SK-N-SH (cell line): ENCODE data around the gene ASS1. TPM values are rescaled to one million over a fixed set of nuclear protein-coding genes. Genes with fewer than 3 reads are reported as not detected.

ENCODE experiments used
- CTCF ChIA-PET: fragments of 300-600, 350-600 bp; formaldehyde crosslinking; extraction: SDS; loops from one replicate; lab custom pipeline; 2021; lab: Yijun Ruan, JAX
- POLR2A ChIA-PET: fragments of 350-600 bp; sonication (Branson Sonifier 250); formaldehyde crosslinking; extraction: SDS; loops from one replicate; lab custom pipeline; 2020; ENCODE audit warnings: antibody characterized with exemption, inconsistent platforms; lab: Yijun Ruan, JAX
- DNase-seq: peaks from one replicate; pipeline ENCODE4 v3.0.0; 2012
- H2AFZ ChIP-seq: fragments of 200-600 bp; sonication (generic); 2 replicates; pipeline ENCODE4 v1.8.1; 2016; ENCODE audit warnings: antibody characterized with exemption, mild to moderate bottlenecking, low read depth
- H3F3A ChIP-seq: fragments of 200-600 bp; sonication (generic); replicated peaks from 2 replicates; pipeline ENCODE3; 2016; ENCODE audit warnings: antibody characterized with exemption, mild to moderate bottlenecking; ENCODE audit not compliant: insufficient read depth
- H3K27ac ChIP-seq, 2 experiments: fragments of 200-500 bp in 1 of 2; fragments of 200-600 bp in 1 of 2; sonication (Bioruptor generic) in 1 of 2; sonication (generic), shearing (Covaris generic) in 1 of 2; 2 replicates each; pipeline versions ENCODE4 v1.5.1 to v1.6.1; 2014 to 2016; ENCODE audit warnings: low read depth in 2 of 2, inconsistent platforms in 1 of 2, low read length in 1 of 2, mild to moderate bottlenecking in 1 of 2, mixed read lengths in 1 of 2
- H3K27me3 ChIP-seq: fragments of 200-600 bp; sonication (generic), shearing (Covaris generic); 2 replicates; pipeline ENCODE4 v1.6.1; 2016; ENCODE audit warnings: mixed run types; ENCODE audit not compliant: insufficient read depth
- H3K36me3 ChIP-seq, 2 experiments: fragments of 200-500 bp in 1 of 2; fragments of 200-600 bp in 1 of 2; sonication (Bioruptor generic) in 1 of 2; sonication (generic) in 1 of 2; replicated peaks in 1 of 2; 2 replicates each; pipeline versions ENCODE3 to v1.5.1; 2014 to 2016; ENCODE audit warnings: low read length in 1 of 2, mild to moderate bottlenecking in 1 of 2; ENCODE audit not compliant: insufficient read depth in 2 of 2, control insufficient read depth in 1 of 2
- H3K4me1 ChIP-seq, 2 experiments: fragments of 200-500 bp in 1 of 2; fragments of 200-600 bp in 1 of 2; sonication (Bioruptor generic) in 1 of 2; sonication (generic), shearing (Covaris generic) in 1 of 2; 2 replicates each; pipeline versions ENCODE4 v1.5.1 to v1.6.1; 2014 to 2016; ENCODE audit warnings: low read depth in 1 of 2, low read length in 1 of 2, mixed run types in 1 of 2; ENCODE audit not compliant: insufficient read depth in 2 of 2, control insufficient read depth in 1 of 2
- H3K4me2 ChIP-seq: fragments of 200-600 bp; sonication (generic), shearing (Covaris generic); 2 replicates; pipeline ENCODE4 v1.6.1; 2017; ENCODE audit warnings: mixed run types
- H3K4me3 ChIP-seq, 2 experiments: fragments of 200-500 bp in 1 of 2; fragments of 200-600 bp in 1 of 2; sonication (Bioruptor generic) in 1 of 2; sonication (generic), shearing (Covaris generic) in 1 of 2; 2 replicates each; pipeline versions ENCODE4 v1.5.1 to v1.8.1; 2014 to 2016; ENCODE audit warnings: low read depth in 2 of 2, inconsistent platforms in 1 of 2, low read length in 1 of 2, mild to moderate bottlenecking in 1 of 2, mixed read lengths in 1 of 2, moderate library complexity in 1 of 2
- H3K79me2 ChIP-seq: fragments of 200-600 bp; sonication (generic); 2 replicates; pipeline ENCODE4 v1.8.1; 2017; ENCODE audit warnings: mild to moderate bottlenecking; ENCODE audit not compliant: insufficient read depth
- H3K9ac ChIP-seq: fragments of 200-600 bp; sonication (generic); 2 replicates; pipeline ENCODE4 v1.6.1; 2017; ENCODE audit warnings: mixed run types
- H3K9me2 ChIP-seq: fragments of 200-600 bp; sonication (generic); 2 replicates; pipeline ENCODE4 v1.6.1; 2017; ENCODE audit warnings: mixed run types
- H3K9me3 ChIP-seq: fragments of 200-600 bp; sonication (generic); 2 replicates; pipeline ENCODE4 v1.6.1; 2017; ENCODE audit warnings: mixed run types, mild to moderate bottlenecking, moderate library complexity
- H4K20me1 ChIP-seq: fragments of 200-600 bp; sonication (generic); 2 replicates; pipeline ENCODE4 v1.6.1; 2017; ENCODE audit warnings: mild to moderate bottlenecking, mixed run types; ENCODE audit not compliant: insufficient read depth
- ELF1 ChIP-seq: IDR thresholded peaks from 2 replicates; pipeline ENCODE4 v1.4.0; 2012
- EP300 ChIP-seq, 2 experiments: IDR thresholded peaks; 2 replicates each; pipeline versions ENCODE4 v1.4.0 to v1.6.1; 2012; ENCODE audit warnings: borderline replicate concordance in 1 of 2, low read depth in 1 of 2, low read length in 1 of 2
- EZH2phosphoT487 ChIP-seq: fragments of 200-600 bp; sonication (generic); IDR thresholded peaks from 2 replicates; pipeline ENCODE4 v1.6.1; 2017; ENCODE audit warnings: low read depth, mixed run types, mild to moderate bottlenecking, antibody characterized with exemption, moderate library complexity, borderline replicate concordance
- FOXM1 ChIP-seq: IDR thresholded peaks from 2 replicates; pipeline ENCODE4 v1.4.0; 2012; ENCODE audit warnings: low read depth, mild to moderate bottlenecking
- GABPA ChIP-seq: IDR thresholded peaks from 2 replicates; pipeline ENCODE4 v1.4.0; 2012; ENCODE audit warnings: low read depth, mild to moderate bottlenecking
- GATA2 ChIP-seq: sonication (generic); formaldehyde crosslinking; IDR thresholded peaks from 2 replicates; pipeline ENCODE4 v1.5.0; 2020; ENCODE audit warnings: mild to moderate bottlenecking, missing genetic modification reagents
- JUND ChIP-seq: IDR thresholded peaks from 2 replicates; pipeline ENCODE4 v1.4.0; 2012
- MEF2A ChIP-seq: IDR thresholded peaks from 2 replicates; pipeline ENCODE4 v1.4.0; 2012; ENCODE audit warnings: low read depth, borderline replicate concordance
- MXI1 ChIP-seq: IDR thresholded peaks from 2 replicates; pipeline ENCODE4 v1.6.1; 2012; ENCODE audit warnings: mild to moderate bottlenecking, low read depth, low read length, improper control_type of control experiment
- NFIC ChIP-seq: IDR thresholded peaks from 2 replicates; pipeline ENCODE4 v1.4.0; 2012; ENCODE audit warnings: borderline replicate concordance
- RAD21 ChIP-seq: IDR thresholded peaks from 2 replicates; pipeline ENCODE4 v1.6.1; 2012; ENCODE audit warnings: mild to moderate bottlenecking, low read length
- RCOR1 ChIP-seq: fragments of 150-350 bp; IDR thresholded peaks from 2 replicates; pipeline ENCODE4 v1.6.1; 2017; ENCODE audit warnings: antibody characterized with exemption, low read length
- RXRA ChIP-seq: IDR thresholded peaks from 2 replicates; pipeline ENCODE4 v1.4.0; 2012; ENCODE audit warnings: low read depth, mild to moderate bottlenecking, borderline replicate concordance
- SMC3 ChIP-seq: IDR thresholded peaks from 2 replicates; pipeline ENCODE4 v1.6.1; 2012; ENCODE audit warnings: low read depth, low read length, improper control_type of control experiment
- TAF1 ChIP-seq: IDR thresholded peaks from 2 replicates; pipeline ENCODE4 v1.6.1; 2012; ENCODE audit warnings: low read depth, mild to moderate bottlenecking, low read length, moderate library complexity, borderline replicate concordance
- TCF12 ChIP-seq: IDR thresholded peaks from 2 replicates; pipeline ENCODE4 v1.4.0; 2012
- TEAD4 ChIP-seq: IDR thresholded peaks from 2 replicates; pipeline ENCODE4 v1.4.0; 2012; ENCODE audit warnings: mild to moderate bottlenecking, borderline replicate concordance; ENCODE audit not compliant: insufficient read depth
- YY1 ChIP-seq: IDR thresholded peaks from 2 replicates; pipeline ENCODE4 v1.4.0; 2012; ENCODE audit warnings: low read depth, mild to moderate bottlenecking
- WGBS: methylation state at CpG from one replicate; pipeline ENCODE4 v1.1.6; 2017; ENCODE audit warnings: low lambda C conversion rate; 5-methylcytosine and 5-hydroxymethylcytosine counted together
- polyA plus RNA-seq, 3 experiments: library from polyadenylated mRNA; depleted of rRNA; stranded (reverse); fragments of >200 nt; gene quantifications; 2 replicates each; pipeline ENCODE4 v1.2.3, GENCODE V29; 2012
- TF ChIP-seq, protein P1 (sequence below): fragments of 150-350 bp; IDR thresholded peaks from 2 replicates; pipeline ENCODE4 v1.6.1; 2016; ENCODE audit warnings: mild to moderate bottlenecking, low read depth, low read length
- TF ChIP-seq, protein P2 (sequence below): IDR thresholded peaks from 2 replicates; pipeline ENCODE4 v1.4.0; 2012; ENCODE audit warnings: low read depth, borderline replicate concordance
- TF ChIP-seq, protein P3 (sequence below): IDR thresholded peaks from 2 replicates; pipeline ENCODE4 v1.4.0; 2012; ENCODE audit warnings: low read depth
- TF ChIP-seq, protein P4 (sequence below): fragments of 200-600 bp; sonication (generic); IDR thresholded peaks from 2 replicates; pipeline ENCODE4 v1.6.1; 2017; ENCODE audit warnings: antibody characterized with exemption, mild to moderate bottlenecking, moderate library complexity

Gene ASS1
- polyA plus RNA-seq, 1 of the 3 experiments (the other 2 are of a cell fraction) = 0.59 TPM

DNA sequence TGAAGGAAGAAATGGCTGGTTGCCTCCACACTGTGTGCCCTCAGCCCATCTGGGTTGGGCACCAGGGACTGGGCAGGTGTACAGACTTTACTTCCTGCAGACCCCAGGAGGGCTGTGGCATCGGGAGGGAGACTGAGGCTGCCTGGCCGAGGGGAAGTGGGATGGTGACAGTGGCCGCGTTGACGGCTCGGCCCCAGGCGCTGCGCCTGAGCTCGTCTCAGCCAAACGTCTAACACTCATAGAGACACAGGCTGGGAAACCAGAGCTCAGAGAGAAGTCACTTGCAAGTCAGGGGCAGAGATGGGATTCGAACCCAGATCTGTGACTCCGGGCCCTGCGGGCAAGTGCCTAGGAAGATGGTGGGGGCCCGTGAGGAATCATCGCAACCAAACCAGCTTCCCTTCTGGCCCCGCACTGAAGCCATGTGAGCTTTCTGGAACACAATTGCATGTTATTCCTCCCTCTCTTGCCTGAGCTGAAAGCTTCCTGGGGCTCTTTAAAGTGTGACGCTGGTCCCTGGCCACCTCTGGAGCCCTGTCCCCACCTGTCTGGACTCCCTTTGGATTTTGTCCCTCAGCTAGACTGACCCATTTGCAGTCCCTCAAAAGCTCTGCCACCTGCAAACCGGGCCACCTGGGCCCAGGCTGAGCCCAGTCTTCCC is 81.6 kb downstream of the ASS1 start:
- Histone ChIP-seq H3K9ac (no peak overlapping the region), H4K20me1 (no peaks in the 10 kb centered on the region), H3K27me3 (no peaks in the 10 kb centered on the region), H3K9me3 (no peaks in the 10 kb centered on the region), H3K4me3 (no peak overlapping the region), H3K27ac (no peak overlapping the region), H3K4me2 (no peak overlapping the region), H3K9me2 (no peaks in the 10 kb centered on the region), H3K36me3 (no peaks in the 10 kb centered on the region), H3K4me1 (no peaks in the 10 kb centered on the region; a peak in 1 of 4 replicates), H3K79me2 (no peaks in the 10 kb centered on the region), H3F3A (no peaks in the 10 kb centered on the region), H2AFZ (no peak overlapping the region)
- WGBS = 72% methylated on average over 15 of the region's 18 CpGs
- ChIA-PET POLR2A (no interaction called here), CTCF (no interaction called here)
- DNase-seq = peak; percentile 4
- TF ChIP-seq, protein P1, sequence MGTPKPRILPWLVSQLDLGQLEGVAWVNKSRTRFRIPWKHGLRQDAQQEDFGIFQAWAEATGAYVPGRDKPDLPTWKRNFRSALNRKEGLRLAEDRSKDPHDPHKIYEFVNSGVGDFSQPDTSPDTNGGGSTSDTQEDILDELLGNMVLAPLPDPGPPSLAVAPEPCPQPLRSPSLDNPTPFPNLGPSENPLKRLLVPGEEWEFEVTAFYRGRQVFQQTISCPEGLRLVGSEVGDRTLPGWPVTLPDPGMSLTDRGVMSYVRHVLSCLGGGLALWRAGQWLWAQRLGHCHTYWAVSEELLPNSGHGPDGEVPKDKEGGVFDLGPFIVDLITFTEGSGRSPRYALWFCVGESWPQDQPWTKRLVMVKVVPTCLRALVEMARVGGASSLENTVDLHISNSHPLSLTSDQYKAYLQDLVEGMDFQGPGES = no peak
- TF ChIP-seq JUND = no peak
- TF ChIP-seq YY1 = no peak
- TF ChIP-seq EP300 (IDR thresholded peaks at IDR 0.05; ENCODE audit: borderline replicate concordance in 1 of 2, low read depth in 1 of 2, low read length in 1 of 2) = no peak
- no peak for TF ChIP-seq NFIC
- no peak for TF ChIP-seq SMC3
- no peak for TF ChIP-seq GATA2
- TF ChIP-seq RXRA = no peak
- no peak for TF ChIP-seq TCF12
- no peak for TF ChIP-seq GABPA
- no peak for TF ChIP-seq MEF2A
- TF ChIP-seq RAD21 = no peak
- TF ChIP-seq MXI1 = no peak
- no peak for TF ChIP-seq TEAD4

DNA sequence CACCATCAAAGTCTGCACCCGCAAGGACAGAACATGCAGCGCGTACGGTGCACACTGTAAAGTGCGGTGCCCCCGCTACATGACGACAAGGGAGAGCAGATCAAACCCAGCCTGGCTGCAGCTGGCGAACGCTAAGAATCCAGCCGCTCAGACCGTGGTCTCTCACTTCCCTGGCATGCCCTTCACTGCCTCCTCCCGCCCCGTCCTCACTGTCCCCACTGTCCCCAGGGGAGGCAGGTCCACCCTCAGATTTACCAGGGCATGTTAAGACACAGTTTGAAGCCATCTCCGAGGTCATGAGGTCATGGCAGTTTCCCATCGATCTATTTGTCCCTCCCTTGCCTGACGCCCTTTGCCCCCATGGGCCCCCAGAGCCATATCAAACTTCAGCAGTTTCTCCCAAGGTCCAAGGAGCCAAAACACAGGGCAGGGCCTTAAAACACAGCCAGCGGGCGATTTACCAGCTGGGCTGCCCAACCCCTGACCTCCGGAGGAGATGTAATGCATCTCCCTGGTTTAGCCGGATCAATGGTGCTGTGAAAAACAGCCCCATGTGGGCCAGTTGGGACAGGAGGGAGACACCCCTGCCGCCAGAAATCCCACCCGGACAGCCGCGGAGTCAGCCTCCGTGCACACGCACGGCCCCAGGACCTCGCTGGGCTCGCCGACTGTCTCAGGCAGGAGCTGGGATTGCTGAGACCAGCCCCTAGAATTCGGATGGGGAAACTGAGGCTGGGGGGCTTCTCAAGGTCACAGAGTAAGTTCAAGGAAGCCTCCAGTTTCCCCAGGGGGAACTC is 82.3 kb downstream of the ASS1 start:
- Histone ChIP-seq H3K4me2 (no peak overlapping the region), H3K9me2 (no peaks in the 10 kb centered on the region), H3K9ac (no peak overlapping the region), H3K4me3 (no peak overlapping the region), H3K36me3 (no peaks in the 10 kb centered on the region), H3K79me2 (no peaks in the 10 kb centered on the region), H3K4me1 (peaks cover 0 to 3% of the 10 kb centered on the region in 2 experiments; a peak in 1 of 4 replicates), H4K20me1 (no peaks in the 10 kb centered on the region), H3K27ac (no peak overlapping the region), H3K9me3 (no peaks in the 10 kb centered on the region), H3F3A (no peaks in the 10 kb centered on the region), H3K27me3 (no peaks in the 10 kb centered on the region), H2AFZ (no peak overlapping the region)
- ChIA-PET CTCF (no interaction called here), POLR2A (no interaction called here)
- DNase-seq = peak; percentile 11
- 76% methylated on average over 9 of the region's 31 CpGs for WGBS
- TF ChIP-seq EZH2phosphoT487 (no peak), NFIC (no peak), FOXM1 (no peak), RCOR1 (no peak), TAF1 (no peak), ELF1 (no peak), YY1 (no peak)
- TF ChIP-seq, protein P2, sequence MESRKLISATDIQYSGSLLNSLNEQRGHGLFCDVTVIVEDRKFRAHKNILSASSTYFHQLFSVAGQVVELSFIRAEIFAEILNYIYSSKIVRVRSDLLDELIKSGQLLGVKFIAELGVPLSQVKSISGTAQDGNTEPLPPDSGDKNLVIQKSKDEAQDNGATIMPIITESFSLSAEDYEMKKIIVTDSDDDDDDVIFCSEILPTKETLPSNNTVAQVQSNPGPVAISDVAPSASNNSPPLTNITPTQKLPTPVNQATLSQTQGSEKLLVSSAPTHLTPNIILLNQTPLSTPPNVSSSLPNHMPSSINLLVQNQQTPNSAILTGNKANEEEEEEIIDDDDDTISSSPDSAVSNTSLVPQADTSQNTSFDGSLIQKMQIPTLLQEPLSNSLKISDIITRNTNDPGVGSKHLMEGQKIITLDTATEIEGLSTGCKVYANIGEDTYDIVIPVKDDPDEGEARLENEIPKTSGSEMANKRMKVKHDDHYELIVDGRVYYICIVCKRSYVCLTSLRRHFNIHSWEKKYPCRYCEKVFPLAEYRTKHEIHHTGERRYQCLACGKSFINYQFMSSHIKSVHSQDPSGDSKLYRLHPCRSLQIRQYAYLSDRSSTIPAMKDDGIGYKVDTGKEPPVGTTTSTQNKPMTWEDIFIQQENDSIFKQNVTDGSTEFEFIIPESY = no peak
- TF ChIP-seq, protein P1 = no peak
- TF ChIP-seq, protein P3, sequence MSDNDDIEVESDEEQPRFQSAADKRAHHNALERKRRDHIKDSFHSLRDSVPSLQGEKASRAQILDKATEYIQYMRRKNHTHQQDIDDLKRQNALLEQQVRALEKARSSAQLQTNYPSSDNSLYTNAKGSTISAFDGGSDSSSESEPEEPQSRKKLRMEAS = no peak
- TF ChIP-seq, protein P4, sequence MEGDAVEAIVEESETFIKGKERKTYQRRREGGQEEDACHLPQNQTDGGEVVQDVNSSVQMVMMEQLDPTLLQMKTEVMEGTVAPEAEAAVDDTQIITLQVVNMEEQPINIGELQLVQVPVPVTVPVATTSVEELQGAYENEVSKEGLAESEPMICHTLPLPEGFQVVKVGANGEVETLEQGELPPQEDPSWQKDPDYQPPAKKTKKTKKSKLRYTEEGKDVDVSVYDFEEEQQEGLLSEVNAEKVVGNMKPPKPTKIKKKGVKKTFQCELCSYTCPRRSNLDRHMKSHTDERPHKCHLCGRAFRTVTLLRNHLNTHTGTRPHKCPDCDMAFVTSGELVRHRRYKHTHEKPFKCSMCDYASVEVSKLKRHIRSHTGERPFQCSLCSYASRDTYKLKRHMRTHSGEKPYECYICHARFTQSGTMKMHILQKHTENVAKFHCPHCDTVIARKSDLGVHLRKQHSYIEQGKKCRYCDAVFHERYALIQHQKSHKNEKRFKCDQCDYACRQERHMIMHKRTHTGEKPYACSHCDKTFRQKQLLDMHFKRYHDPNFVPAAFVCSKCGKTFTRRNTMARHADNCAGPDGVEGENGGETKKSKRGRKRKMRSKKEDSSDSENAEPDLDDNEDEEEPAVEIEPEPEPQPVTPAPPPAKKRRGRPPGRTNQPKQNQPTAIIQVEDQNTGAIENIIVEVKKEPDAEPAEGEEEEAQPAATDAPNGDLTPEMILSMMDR = no peak
